D341Med (cell line): ENCODE results near the gene CARD16.

ENCODE experiments used
- DNase-seq: peaks from one replicate; pipeline ENCODE4 v3.0.0; 2012; ENCODE audit warnings: low spot score

Gene CARD16

DNA sequence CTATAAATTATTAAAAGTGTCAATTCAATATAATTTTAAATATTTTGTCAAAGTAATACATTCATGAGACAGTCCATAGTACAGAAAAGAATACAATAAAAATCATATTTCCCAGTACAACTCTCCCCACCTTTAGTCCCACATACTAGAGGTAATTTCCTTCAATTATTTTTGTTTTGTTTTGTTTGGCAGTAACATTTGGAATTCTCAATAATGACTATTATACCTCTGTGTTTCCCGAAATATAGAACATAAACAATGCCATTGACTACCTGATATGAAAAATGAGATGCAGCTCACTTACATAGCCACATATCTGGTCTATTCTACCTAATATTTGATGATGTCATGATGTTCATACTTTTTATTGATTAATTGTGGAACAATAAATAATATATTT, 52.4 kb downstream of the CARD16 start:
- no peak for DNase-seq

DNA sequence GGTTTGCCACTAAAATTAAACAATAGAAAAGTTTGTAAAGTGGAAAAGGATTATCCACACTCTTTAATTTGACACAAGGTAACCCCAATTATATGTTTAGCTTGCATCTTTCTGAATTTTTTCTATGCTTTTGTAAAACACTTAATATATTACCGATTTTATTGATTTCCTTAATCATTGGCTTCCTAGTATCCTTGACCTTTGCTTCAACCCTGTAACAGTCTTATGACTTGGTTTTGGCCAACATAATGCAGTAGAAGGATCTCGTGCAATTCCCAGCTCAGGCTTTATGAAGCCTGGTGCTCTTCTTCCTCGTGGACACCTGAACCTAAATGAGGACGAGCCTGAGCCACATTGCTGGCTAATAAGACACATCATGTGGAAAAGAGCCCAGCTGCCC, 53.1 kb downstream of the CARD16 start:
- DNase-seq: no peak
